ENCODE measurements around the gene ADAMTS4. TPM values are rescaled to one million over a fixed set of nuclear protein-coding genes. Genes with fewer than 3 reads are reported as not detected.

Gene ADAMTS4
- total and polyA plus RNA-seq, 2 of the 4 experiments (the other 2 are of a cell fraction): 0.39 to 0.72 TPM

DNA sequence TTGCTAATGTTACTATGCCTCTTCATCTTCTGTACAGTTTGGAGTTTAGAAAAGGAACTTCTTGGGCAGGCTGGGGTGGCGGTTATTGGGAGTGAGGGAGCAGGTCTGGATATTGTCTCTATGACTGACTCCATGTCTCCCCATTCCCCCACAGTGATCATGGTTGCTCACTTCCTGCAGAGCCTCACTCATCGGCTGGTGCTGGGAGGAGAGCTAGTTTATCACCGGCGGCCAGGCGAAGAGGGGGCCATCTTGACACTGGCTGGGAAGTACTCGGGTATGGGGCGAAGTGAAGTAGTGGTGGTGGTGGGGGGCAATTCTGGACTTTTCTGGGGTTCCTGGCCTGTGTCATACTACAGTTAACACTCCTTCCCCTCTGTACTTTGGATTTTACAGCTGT, 29.2 kb upstream of the ADAMTS4 start:
- no peak overlapping the region for H2BK120ac ChIP-seq (ENCODE audit: low read depth, low read length)
- TF ChIP-seq MAZ (IDR thresholded peaks at IDR 0.05; ENCODE audit: borderline replicate concordance, low read depth, low read length) (no peak), CEBPB (IDR thresholded peaks at IDR 0.05; ENCODE audit: low read depth, low read length) (no peak), CHD1 (IDR thresholded peaks at IDR 0.05; ENCODE audit: low read depth, low read length) (no peak), BHLHE40 (IDR thresholded peaks at IDR 0.05; ENCODE audit: low read depth, low read length) (no peak), SMC3 (IDR thresholded peaks at IDR 0.05; ENCODE audit: low read depth, low read length) (no peak), FOS (IDR thresholded peaks at IDR 0.05; ENCODE audit: low read depth, low read length) (no peak), RFX5 (IDR thresholded peaks at IDR 0.05; ENCODE audit: low read depth, low read length) (no peak)
- TF ChIP-seq, protein P1, sequence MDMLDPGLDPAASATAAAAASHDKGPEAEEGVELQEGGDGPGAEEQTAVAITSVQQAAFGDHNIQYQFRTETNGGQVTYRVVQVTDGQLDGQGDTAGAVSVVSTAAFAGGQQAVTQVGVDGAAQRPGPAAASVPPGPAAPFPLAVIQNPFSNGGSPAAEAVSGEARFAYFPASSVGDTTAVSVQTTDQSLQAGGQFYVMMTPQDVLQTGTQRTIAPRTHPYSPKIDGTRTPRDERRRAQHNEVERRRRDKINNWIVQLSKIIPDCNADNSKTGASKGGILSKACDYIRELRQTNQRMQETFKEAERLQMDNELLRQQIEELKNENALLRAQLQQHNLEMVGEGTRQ (IDR thresholded peaks at IDR 0.05; ENCODE audit: low read depth, low read length): no peak
- DNase-seq (no peak), ATAC-seq (ENCODE audit: low read depth) (no peak)
- ChIA-PET POLR2A (ENCODE audit: unreplicated experiment) (no interaction called here), CTCF (interaction anchor here (0.6 to 1.1 kb wide), 2 partner anchors 63 to 75 kb away, joined by 3 to 5 read pairs; no protein-coding TSS in a partner anchor)
- H2BK15ac ChIP-seq (ENCODE audit: low read depth, low read length): no peak overlapping the region
- H3K27ac ChIP-seq (ENCODE audit: insufficient read depth, low read length): no peak overlapping the region
- no peak overlapping the region for H3K18ac ChIP-seq (ENCODE audit: low read depth, low read length)
- no peak overlapping the region for H3K56ac ChIP-seq (ENCODE audit: extremely low read depth, insufficient read depth, low read length)
- no peak overlapping the region for H2AK5ac ChIP-seq (ENCODE audit: low read depth, low read length)
- no peak overlapping the region for H2BK5ac ChIP-seq (ENCODE audit: low read depth, low read length, poor library complexity, severe bottlenecking)
- no peak overlapping the region for H2AK9ac ChIP-seq (replicated peaks; ENCODE audit: low read depth, low read length, poor library complexity)
- H3K4me1 ChIP-seq (ENCODE audit: control insufficient read depth, insufficient read depth, low read length): peaks cover 9% of the 10 kb centered on the region; the same call in 1 of the 2 replicates
- no peak overlapping the region for H3K4ac ChIP-seq (ENCODE audit: low read depth, low read length)
- BruUV-seq (replicated peaks): no TSS peak
- H4K91ac ChIP-seq (ENCODE audit: insufficient read depth, low read depth, low read length): no peak overlapping the region
- H3K14ac ChIP-seq (replicated peaks; ENCODE audit: low read depth, low read length): no peak overlapping the region
- no peak overlapping the region for H2BK20ac ChIP-seq (ENCODE audit: low read depth, low read length)
- intact Hi-C loops (cut with micrococcal nuclease) (no loop called here), in situ Hi-C loops (cut with MboI; ENCODE audit: low sequenced_read_pairs) (loop anchor here (5.0 kb wide), 2 partner anchors 64 to 154 kb away; no protein-coding TSS in a partner anchor), dilution Hi-C loops (cut with HindIII; ENCODE audit: low sequenced_read_pairs, unreplicated experiment) (no loop called here)
- no peak overlapping the region for H3K4me3 ChIP-seq (ENCODE audit: insufficient read depth, low read depth, low read length)
- no peak overlapping the region for H2AFZ ChIP-seq (replicated peaks; ENCODE audit: low read length, poor library complexity)
- no peak overlapping the region for H3K23ac ChIP-seq (ENCODE audit: low read depth, low read length)
- no peak overlapping the region for H4K8ac ChIP-seq (ENCODE audit: low read depth in 2 of 2, low read length in 2 of 2)
- no peak overlapping the region for H4K5ac ChIP-seq (ENCODE audit: low read depth, low read length)
- no peaks in the 10 kb centered on the region for H3K27me3 ChIP-seq (ENCODE audit: control insufficient read depth, insufficient read depth, low read length)
- H3K36me3 ChIP-seq (ENCODE audit: control insufficient read depth, insufficient read depth, low read length): peaks cover 19% of the 10 kb centered on the region
- H3K79me1 ChIP-seq (ENCODE audit: low read depth in 1 of 2, low read length in 2 of 2): peaks cover 9 to 17% of the 10 kb centered on the region in 2 experiments; a peak in 3 of 4 replicates
- WGBS, 2 experiments (ENCODE audit: extremely low coverage in 2 of 2, insufficient read length in 1 of 2): no CpG with 5 or more reads among the region's 7 CpGs
- H3K9me3 ChIP-seq (ENCODE audit: control insufficient read depth, insufficient read depth, low read length): no peaks in the 10 kb centered on the region
- no peak overlapping the region for H3K4me2 ChIP-seq (ENCODE audit: low read depth, low read length)
- peaks cover 8% of the 10 kb centered on the region; the same call in 1 of the 2 replicates for H3K9me1 ChIP-seq (ENCODE audit: insufficient read depth, low read length)
- no peak overlapping the region for H3K9ac ChIP-seq (ENCODE audit: low read depth, low read length)
- no peaks in the 10 kb centered on the region for H4K20me1 ChIP-seq (ENCODE audit: insufficient read depth, low read length)

Measured in IMR-90 (cell line).